ENCODE data around the gene PMPCA. TPM values are rescaled to one million over a fixed set of nuclear protein-coding genes. Genes with fewer than 3 reads are reported as not detected.

The PMPCA gene
- total RNA-seq, 2 experiments from 2014 or later, result 107 to 109 TPM

GRCh38 chr9:136459425-136459824, 49.0 kb downstream of the PMPCA start:
- Mint-ChIP-seq H3K4me3 (no peak overlapping the region), H3K4me1 (ENCODE audit: low read depth) (no peaks in the 10 kb centered on the region), H3K27me3 (no peaks in the 10 kb centered on the region), H3K9me3 (no peaks in the 10 kb centered on the region), H3K36me3 (ENCODE audit: low read depth) (peaks cover 89% of the 10 kb centered on the region), H3K27ac (no peak overlapping the region)
- CTCF ChIA-PET, result no interaction called here
- H3K9me3 ChIP-seq (ENCODE audit: control insufficient read depth in 1 of 2, insufficient read depth in 1 of 2, low read length in 2 of 2), result no peaks in the 10 kb centered on the region
- no peaks in the 10 kb centered on the region for H3K27me3 ChIP-seq (ENCODE audit: control insufficient read depth in 1 of 2, insufficient read depth in 2 of 2, low read length in 2 of 2)
- DNase-seq (no peak), ATAC-seq (ENCODE audit: poor library complexity) (no peak)
- H3K4me3 ChIP-seq (ENCODE audit: low read length), result no peak overlapping the region
- no peaks in the 10 kb centered on the region for H3K4me1 ChIP-seq (ENCODE audit: insufficient read depth, low read length)
- TF ChIP-seq, protein P1, sequence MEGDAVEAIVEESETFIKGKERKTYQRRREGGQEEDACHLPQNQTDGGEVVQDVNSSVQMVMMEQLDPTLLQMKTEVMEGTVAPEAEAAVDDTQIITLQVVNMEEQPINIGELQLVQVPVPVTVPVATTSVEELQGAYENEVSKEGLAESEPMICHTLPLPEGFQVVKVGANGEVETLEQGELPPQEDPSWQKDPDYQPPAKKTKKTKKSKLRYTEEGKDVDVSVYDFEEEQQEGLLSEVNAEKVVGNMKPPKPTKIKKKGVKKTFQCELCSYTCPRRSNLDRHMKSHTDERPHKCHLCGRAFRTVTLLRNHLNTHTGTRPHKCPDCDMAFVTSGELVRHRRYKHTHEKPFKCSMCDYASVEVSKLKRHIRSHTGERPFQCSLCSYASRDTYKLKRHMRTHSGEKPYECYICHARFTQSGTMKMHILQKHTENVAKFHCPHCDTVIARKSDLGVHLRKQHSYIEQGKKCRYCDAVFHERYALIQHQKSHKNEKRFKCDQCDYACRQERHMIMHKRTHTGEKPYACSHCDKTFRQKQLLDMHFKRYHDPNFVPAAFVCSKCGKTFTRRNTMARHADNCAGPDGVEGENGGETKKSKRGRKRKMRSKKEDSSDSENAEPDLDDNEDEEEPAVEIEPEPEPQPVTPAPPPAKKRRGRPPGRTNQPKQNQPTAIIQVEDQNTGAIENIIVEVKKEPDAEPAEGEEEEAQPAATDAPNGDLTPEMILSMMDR (IDR thresholded peaks at IDR 0.05), result no peak
- H3K36me3 ChIP-seq (ENCODE audit: insufficient read depth, low read length), result peaks cover 95% of the 10 kb centered on the region
- POLR2A ChIA-PET, result no interaction called here
- no peak overlapping the region for H3K27ac ChIP-seq (ENCODE audit: low read depth in 1 of 2, low read length in 2 of 2)
- intact Hi-C loops (cut with DNase I, micrococcal nuclease), result no loop called here

DNA sequence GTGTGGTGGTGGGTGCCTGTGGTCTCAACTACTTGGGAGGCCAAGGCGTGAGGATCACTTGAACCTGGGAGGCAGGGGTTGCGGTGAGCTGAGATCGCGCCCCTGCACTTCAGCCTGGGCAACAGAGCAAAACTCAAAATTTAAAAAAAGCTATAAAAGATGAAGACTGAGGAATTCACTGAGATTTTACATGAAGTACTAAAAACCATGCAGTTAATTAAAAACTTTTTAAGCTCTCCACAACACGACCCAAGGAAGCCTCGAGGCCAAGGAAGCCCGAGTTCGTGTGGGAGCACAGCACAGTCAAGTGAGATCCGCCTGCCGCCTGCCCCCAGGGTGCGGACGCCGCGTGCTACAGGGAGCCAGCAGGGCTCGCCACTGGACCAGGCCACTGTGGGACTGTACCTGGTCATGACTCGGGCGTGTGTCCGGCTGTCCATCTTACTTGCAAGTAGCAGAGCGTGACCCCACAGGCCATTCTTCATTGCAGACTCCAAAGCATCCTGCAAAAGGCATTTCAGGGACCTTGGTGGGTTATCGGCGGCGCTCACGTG, 50.4 kb downstream of the PMPCA start:
- peaks cover 95% of the 10 kb centered on the region for H3K36me3 ChIP-seq (ENCODE audit: insufficient read depth, low read length)
- ChIA-PET CTCF (no interaction called here), POLR2A (no interaction called here)
- no peaks in the 10 kb centered on the region for H3K27me3 ChIP-seq (ENCODE audit: control insufficient read depth in 1 of 2, insufficient read depth in 2 of 2, low read length in 2 of 2)
- H3K4me3 ChIP-seq (ENCODE audit: low read length), result no peak overlapping the region
- ATAC-seq (ENCODE audit: poor library complexity), result no peak
- H3K4me1 Mint-ChIP-seq (ENCODE audit: low read depth), result no peaks in the 10 kb centered on the region
- intact Hi-C loops (cut with DNase I, micrococcal nuclease), result no loop called here
- no peaks in the 10 kb centered on the region for H3K9me3 Mint-ChIP-seq
- TF ChIP-seq, protein P1 (IDR thresholded peaks at IDR 0.05), result no peak
- no peak overlapping the region for H3K4me3 Mint-ChIP-seq
- H3K36me3 Mint-ChIP-seq (ENCODE audit: low read depth), result peaks cover 92% of the 10 kb centered on the region
- no peak overlapping the region for H3K27ac ChIP-seq (ENCODE audit: low read depth in 1 of 2, low read length in 2 of 2)
- no peak for DNase-seq
- H3K27me3 Mint-ChIP-seq, result no peaks in the 10 kb centered on the region
- no peak overlapping the region for H3K27ac Mint-ChIP-seq
- H3K4me1 ChIP-seq (ENCODE audit: insufficient read depth, low read length), result no peaks in the 10 kb centered on the region
- H3K9me3 ChIP-seq (ENCODE audit: control insufficient read depth in 1 of 2, insufficient read depth in 1 of 2, low read length in 2 of 2), result no peaks in the 10 kb centered on the region

GRCh38 chr9:136462664-136463063, 52.2 kb downstream of the PMPCA start:
- TF ChIP-seq, protein P1 (IDR thresholded peaks at IDR 0.05), result no peak
- Histone ChIP-seq H3K27me3 (ENCODE audit: control insufficient read depth in 1 of 2, insufficient read depth in 2 of 2, low read length in 2 of 2) (no peaks in the 10 kb centered on the region), H3K27ac (ENCODE audit: low read depth in 1 of 2, low read length in 2 of 2) (no peak overlapping the region), H3K36me3 (ENCODE audit: insufficient read depth, low read length) (peaks cover 96% of the 10 kb centered on the region), H3K9me3 (ENCODE audit: control insufficient read depth in 1 of 2, insufficient read depth in 1 of 2, low read length in 2 of 2) (no peaks in the 10 kb centered on the region), H3K4me1 (ENCODE audit: insufficient read depth, low read length) (no peaks in the 10 kb centered on the region), H3K4me3 (ENCODE audit: low read length) (no peak overlapping the region)
- intact Hi-C loops (cut with DNase I, micrococcal nuclease), result no loop called here
- ChIA-PET CTCF (no interaction called here), POLR2A (no interaction called here)
- no peaks in the 10 kb centered on the region for H3K27me3 Mint-ChIP-seq
- ATAC-seq (ENCODE audit: poor library complexity) (no peak), DNase-seq (no peak)
- no peaks in the 10 kb centered on the region for H3K4me1 Mint-ChIP-seq (ENCODE audit: low read depth)
- H3K9me3 Mint-ChIP-seq, result no peaks in the 10 kb centered on the region
- no peak overlapping the region for H3K4me3 Mint-ChIP-seq
- H3K27ac Mint-ChIP-seq, result no peak overlapping the region
- H3K36me3 Mint-ChIP-seq (ENCODE audit: low read depth), result peaks cover 92% of the 10 kb centered on the region
